Retina (tissue), 1 donor: ENCODE measurements around the gene ULK4.
A peak's percentile ranks its signal among the peaks of the same experiment; 100 is the strongest.

Experiments
- DNase-seq: peaks from one replicate; pipeline ENCODE4 v3.0.0-alpha.2; 2016

Gene ULK4

DNA sequence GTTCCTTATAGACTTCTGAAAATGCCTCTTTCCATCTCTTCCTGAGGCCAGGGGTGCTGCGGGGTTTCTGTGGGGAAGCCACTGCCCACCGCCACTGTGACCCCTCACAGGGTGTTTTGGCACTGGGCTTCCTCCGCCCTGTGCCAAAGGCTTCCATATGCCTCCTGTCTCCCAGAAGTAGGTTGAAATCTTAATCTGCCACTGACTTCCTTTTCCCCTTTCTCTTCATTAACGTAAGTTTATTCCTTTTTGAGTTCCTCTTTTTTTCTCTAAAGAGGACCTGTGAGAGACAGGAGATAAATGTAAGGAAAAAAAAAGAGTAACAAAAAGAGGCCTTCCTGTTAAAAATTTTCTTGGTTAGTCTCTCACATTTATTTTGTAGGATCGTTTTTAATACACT is 542.1 kb downstream of the ULK4 start:
- DNase-seq, result no peak

DNA sequence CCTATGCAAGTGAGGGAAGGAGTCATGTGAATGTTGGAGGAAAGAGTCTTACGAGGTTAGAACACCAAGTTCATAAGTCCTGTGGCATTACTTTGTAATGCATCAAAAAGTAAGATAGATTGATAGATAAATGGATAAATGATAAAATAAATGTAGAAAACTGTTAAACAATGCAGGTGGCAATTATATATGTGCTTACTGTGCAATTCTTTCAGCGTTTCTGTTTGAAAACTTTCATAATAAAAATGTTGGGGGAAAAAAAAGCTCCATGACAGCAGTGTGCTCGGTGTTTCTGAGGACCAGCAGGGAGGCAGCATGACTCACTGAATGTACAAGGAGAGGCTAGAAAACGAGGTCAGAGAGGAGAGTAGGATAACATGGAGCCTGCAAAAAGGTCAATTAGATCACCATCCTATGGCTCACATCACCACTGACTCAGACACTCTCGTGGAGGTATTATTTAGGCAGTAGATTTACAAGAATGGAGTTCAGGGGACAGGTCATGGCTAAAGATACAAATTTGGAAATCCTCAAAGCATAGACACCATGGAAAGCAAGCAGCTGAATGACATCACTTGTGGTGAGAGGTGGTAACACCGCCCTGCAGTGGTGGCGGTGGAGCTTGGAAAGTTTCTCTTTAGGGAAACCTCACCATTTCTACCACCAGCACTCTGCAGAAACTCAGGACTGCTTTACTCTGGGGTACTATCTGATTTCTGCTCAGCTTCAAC is 542.8 kb downstream of the ULK4 start:
- DNase-seq, result no peak

DNA sequence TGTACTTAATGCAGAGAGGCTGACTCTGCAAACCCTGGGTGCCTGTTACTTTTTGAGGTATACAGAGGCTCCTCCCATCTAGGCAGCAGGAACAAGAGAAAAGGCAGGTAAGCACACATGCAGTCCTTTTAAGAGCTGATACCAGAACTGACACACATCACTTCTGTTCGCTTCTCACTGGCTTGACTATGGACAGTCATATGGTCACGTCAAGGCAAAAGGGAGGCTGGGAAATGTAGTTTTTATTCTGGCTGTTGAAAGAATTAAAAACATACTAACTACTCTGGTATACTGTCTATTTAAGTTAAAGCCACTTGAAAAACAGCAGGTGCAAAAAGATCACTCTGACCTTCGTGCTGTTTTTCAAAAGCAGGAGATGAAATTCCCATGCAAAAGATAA is 544.3 kb downstream of the ULK4 start:
- no peak for DNase-seq

DNA sequence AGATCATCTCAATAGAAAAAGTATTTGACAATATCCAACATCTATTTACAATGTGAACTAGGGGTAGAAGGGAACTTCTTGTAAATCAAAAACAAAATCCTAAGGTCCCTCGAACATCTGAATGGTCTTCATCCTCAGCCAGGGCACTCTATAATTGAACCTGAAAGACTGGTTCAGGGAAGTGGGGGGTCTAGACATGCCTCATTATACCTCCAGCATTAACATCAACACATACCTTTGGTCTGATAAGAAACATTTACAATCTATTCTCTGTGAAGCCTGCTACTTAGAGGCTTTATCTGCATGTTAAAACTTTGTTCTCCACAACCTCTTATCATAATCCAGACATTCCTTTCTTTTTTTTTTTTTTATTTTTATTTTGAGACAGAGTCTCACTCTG is 550.8 kb downstream of the ULK4 start:
- no peak for DNase-seq

DNA sequence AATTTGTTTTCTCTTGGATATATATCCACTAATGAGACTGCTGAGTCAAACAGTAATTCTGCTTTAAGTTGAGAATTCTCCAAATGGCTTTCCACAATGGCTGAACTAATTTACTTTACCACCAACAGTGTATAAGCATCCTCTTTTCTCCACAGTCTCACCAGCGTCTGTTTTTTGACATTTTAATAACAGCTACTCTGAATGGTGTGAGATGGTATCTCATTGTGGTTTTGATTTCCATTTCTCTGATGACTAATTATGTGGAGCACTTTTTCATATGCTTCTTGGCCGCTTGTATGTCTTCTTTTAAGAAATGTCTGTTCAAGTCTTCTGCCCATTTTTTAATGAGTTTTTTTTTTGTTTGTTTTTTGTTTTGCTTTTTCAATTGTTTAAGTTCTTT is 556.4 kb downstream of the ULK4 start:
- no peak for DNase-seq

DNA sequence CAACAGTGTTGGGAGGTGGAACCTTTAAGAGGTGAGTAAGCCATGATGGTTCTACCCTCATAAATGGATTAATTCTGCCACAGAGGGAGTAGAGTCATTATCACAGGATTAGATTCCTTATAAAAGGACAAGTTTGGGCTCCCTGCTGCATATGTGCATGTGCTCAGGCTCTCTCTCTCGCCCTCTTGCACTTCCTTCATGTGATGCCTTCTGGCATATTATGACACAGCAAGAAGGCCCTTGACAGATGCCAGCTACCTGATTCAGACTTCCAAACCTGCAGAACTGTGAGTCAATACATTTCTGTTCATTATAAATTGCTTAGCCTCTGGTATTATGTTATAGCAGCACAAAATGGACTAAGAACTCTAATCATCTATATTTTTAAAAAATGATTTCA is 557.3 kb downstream of the ULK4 start:
- DNase-seq, result no peak

DNA sequence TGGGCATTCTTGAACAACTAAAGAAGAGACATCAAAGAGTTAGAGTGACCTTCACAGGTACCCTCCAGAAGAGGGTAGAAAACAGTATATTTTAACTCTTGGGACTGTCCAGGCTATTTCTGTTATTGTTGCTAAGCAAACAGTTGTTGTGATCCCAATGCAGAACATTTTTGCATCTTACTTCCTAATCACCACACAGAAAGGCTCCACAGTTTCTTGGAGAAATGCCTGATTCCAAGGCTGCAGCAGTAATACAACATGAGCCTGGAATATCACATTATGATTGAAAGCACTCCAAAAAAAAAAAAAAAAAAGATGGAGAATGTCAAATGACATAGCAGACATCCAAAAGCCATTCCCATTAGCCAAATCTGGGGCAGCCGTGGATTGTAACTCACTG is 567.0 kb downstream of the ULK4 start:
- DNase-seq, result no peak

DNA sequence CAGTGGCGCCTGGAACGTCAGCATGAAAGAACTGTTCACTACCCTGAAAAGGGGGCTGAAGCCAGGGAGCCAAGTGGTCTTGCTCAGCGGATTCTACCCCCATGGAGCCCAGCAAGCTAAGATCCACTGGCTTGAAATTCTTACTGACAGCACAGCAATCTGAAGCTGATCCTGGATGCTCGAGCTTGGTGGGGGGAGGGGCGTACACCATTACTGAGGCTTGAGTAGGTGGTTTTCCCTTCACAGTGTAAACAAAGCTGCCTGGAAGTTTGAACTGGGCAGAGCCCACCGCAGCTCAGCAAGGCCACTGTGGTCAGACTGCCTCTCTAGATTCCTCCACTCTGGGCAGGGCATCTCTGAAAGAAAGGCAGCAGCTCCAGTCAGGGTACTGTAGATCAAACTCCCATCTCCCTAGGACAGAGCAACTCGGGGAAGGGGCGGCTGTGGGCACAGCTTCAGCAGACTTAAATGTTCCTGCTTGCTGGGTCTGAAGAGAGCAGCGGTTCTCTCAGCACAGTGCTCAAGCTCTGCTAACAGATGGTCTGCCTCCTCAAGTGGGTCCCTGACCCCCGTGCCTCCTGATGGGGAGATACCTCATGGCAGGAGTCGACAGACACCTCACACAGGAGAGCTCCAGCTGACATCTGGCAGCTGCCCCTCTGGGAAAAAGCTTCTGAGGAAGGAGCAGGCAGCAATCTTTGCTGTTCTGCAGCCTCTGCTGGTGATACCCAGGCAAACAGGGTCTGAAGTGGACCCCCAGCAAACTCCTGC is 591.0 kb downstream of the ULK4 start:
- DNase-seq, result peak; percentile 70

DNA sequence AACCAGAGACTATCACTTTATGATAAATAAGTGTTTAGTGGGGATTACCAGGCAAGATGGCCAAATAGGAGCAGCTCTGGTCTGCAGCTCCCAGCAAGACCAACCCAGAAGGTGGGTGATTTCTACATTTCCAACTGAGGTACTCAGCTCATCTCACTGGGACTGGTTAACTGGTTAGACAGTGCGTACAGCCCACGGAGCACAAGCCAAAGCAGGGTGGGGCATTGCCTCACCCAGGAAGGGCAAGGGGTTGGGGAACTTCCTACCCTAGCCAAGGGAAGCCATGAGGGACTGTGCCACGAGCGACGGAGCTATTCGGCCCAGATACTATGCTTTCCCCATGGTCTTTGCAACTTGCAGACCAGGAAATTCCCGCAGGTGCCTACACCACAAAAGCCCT is 591.6 kb downstream of the ULK4 start:
- DNase-seq, result no peak

DNA sequence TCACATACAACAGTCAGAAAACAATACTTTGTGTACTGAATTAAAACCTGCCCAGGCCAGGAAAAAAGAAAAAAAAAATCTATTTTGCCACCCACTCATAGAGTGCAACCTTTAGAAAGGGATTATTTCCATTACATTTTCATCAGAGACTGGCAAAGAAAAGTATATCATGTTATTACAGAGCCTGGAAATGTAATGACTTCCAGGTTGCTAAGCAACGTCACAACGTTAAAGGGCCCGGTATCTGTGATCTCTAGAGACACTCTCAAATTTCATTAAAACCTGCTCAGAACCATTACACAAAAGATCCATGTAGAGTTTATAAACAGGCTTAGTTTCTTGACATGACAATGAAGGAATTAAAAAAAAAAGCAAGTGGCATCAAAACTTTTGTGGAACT is 592.1 kb downstream of the ULK4 start:
- no peak for DNase-seq

DNA sequence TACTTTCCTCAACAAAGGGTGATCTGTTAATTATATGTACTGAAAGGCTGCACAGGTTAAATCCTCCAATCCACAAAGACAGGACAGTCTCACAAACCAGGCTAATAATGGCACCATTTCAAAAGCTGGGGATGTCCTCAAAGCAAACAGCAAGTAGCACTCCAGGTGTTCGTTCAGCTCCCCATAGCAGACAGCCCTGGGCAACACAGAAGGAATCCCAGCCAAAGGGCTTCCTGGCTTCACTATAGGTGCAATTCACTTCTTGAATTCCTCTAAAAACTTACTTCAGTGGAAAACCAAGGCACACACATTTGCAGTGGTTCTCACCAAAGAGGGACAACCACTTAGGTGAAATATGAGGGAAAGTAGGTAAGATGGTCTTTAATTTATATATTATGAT is 595.9 kb downstream of the ULK4 start:
- no peak for DNase-seq

DNA sequence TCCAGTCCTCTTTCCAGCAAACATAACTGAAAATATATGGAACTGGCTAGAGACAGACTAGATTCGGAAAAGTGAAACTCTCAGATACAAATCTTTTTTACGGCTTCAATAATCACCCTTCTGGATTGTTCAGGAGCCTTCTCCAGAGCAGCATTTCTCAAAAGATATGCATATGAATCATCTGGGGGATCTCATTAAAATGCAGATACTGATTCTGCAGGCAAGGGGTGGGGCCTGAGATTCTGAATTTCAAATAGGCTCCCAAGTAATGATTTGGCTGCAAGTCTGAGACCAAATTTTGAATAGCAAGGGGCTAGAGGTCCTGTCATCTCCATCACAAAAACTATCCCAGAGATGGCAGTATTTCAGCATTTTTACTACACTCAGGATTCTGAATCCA is 597.2 kb downstream of the ULK4 start:
- DNase-seq, result no peak

DNA sequence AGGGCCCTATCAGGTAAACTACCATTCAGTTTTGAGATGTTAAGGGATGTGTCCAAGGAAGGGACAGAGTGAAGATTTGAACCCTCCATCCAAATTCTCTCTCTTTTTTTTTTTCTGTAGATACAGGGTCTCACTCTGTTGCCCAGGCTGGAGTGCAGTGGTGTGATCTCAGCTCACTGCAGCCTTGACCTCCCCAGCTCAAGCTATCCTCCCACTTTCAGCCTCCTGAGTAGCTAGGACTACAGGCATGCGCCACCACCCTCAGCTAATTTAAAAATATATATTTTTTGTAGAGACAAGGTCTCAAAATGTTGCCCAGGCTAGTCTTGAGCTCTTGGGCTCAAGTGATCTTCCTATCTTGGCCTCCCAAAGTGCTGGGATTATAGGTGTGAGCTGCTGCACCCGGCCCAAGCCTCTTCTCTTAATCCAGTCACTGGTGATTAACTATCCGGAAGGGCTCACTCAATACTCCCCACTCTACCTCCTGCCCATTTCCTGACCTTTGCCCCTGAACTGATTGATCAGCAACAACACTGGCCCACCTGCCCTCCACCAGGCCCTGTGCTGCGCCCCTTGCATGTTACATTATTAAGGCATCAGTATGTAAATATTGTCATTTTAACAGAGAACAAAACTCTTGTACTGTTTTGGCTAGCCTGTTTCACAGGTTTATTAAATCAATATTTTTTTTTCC is 597.9 kb downstream of the ULK4 start:
- DNase-seq, result peak; percentile 27

DNA sequence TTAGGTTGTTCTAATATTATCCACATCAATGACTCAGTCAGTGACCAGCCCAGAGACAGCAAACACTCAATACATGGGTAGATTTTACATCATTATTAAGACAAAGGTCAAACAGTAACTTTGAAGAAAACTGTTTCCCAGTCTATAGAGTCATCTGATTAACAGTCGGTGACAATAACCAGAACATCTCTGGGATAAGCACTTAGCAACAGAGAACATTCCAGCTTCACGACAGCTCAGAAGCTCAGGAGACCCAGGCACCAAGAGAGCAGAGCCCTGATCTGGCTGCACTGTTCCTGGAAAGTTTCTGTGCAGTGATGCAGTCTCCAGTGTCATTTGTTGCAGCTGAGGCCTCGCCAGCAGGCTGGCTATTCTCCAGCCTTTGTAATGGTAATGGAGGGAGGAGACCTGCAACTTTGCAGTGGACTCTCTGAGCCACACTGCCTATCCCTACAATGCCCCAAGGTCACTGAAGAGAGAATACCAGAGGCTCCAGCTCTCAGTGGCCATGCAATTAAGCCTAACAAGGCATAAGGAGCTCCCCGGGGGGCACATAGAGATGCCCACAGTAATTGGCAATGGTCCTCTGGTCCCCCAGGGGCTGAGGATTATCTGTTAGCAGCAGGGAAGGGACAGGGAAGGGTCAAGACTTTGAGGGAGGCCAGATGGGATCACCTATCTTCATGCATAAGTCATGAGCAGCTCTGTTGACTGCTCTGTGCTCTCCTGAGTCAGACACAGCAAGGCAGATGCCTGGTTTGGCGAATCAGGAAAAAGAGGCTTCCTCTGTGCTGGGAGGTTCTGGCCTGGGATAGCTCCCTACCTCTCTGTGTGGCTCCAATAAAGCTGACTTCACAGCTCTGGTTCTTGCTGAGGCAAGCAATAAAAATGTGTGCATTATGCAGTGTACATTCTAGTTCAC is 599.0 kb downstream of the ULK4 start:
- peak; percentile 75 for DNase-seq

DNA sequence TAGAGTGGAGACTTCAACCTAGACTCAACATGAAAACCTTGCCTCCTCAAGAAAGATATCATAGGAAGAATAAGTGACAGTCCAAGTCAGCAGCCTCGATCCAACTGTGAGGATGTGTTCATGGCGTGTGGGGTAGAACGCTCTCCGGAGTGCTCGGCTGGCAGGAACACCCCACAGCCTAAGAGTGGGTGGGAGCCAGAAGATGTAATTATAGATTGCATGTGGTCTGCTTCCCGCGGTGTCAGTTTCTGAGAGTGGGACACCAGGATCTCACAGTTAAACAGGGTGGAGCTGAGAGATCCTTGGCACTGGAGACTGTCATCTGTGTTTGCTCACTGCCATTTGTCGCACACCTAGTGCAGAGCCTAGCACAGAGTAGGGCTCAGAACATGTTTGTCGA is 604.6 kb downstream of the ULK4 start:
- DNase-seq, result no peak

DNA sequence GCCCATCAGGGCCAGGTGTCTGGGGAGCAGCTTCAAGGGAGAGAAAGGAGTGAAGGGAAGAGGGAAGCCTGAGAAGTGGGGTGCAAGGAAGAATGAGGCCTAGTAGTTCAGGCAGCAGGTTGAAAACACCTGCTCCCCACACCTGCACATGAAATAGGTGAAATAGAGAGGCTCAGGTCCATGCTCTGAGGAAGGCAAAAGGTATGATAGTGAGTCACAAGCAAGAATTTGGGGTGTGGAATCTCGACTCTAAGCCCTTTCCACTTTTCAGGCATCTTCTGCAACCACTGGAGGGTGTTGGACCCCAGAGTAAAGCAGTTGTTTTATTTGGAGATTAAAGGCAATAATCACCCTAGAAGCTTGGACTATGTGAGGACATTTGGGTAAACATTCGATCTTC is 605.1 kb downstream of the ULK4 start:
- no peak for DNase-seq

DNA sequence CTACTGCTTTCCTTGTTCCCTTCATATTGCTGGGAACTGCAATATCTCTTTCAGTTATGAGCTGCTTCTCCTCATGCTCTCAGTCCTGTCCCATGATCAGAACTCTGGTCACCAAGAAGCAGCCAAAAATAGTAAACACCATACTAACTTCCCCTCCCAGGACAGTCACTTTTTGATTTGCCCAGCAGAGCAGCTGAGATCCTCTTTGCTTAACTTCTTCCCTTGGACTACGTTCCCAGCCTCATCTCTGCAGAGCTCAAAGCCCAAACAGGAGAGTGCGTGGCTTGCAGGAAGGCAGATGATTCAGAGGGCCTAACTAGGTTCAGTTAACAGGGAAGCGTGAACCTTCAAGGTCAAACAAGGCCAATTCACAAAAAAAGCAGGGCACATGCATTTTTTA is 609.4 kb downstream of the ULK4 start:
- no peak for DNase-seq

DNA sequence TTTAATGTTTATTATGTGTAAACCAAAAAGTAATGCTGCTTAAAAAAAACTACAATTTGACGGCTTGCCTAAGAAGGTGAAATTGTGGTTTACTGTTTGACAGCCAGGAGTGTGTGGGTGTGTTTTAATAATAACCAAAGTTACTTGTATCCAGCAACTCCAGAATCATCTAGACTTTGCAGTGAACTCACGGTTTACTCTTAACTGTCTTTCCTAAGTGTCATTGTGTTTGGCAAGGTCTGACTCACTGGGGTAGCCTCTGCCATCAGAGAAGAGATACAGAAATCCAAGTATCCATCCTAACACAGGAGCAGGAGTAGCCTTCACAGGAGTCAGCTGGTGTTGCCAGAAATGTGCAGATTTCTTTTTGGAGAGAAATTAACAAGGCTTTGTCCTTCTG is 611.5 kb downstream of the ULK4 start:
- DNase-seq, result no peak

DNA sequence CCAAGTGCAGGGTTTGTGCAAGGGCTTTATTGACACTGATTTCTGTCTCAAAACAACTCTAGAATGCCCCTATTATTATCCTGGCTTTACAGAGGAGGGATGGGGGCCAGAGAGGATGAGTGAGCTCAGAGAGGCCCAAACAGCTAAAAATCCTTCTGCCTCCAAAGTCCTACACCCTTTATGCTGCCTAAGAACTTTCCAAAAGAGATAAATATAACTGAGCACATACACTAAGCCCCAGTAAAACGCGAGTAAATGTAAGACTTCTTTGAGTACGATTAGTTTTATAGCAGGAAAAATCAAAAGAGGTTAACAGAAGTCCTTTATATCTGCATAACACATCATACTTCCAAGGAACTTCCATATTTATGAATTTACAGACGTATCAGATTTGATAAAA is 613.5 kb downstream of the ULK4 start:
- no peak for DNase-seq

DNA sequence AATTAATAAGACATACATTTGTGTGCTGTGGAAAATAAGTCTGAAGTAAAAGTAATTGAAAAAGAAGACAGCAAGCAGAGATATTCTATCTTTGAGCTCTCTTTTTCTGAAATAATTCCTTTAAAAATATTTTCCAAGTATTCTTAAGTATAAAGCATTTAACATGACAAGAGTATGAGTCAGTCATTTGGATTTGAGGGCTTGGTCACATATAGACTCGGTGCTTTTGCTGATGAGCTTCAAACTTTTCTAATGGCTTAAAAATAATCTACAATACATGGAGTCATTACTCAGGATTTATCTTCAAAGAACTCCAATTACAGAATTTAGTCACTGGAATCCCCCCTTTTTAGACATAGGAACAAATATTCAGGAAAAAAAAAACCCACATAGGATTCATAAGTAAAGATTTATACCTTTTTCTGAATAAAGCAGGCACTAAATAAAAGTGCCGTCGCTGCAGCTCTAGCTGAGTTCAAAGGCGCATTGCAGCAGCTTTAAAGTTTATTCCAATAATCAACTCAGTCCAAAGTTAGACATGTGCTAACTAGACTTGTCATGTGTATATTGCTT is 615.1 kb downstream of the ULK4 start:
- no peak for DNase-seq

DNA sequence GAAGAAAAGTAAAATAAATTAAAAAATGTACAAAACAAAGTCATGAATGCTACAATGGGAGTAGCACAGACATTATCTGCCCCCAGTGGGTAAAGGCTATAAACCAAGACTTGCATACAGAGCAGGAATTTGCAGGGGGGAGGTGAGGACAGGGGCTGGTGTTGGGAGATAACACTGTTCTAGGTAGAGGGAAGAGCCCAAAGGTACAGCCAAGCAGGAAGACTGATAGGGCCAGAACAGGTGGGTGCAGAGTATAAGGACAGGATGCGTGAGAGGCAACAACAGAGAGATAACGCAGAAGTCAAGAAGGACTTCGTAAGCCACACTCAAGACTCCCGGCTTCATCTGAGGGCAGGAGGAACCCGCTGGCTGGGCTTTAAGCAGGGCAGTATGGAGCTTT is 616.1 kb downstream of the ULK4 start:
- no peak for DNase-seq

DNA sequence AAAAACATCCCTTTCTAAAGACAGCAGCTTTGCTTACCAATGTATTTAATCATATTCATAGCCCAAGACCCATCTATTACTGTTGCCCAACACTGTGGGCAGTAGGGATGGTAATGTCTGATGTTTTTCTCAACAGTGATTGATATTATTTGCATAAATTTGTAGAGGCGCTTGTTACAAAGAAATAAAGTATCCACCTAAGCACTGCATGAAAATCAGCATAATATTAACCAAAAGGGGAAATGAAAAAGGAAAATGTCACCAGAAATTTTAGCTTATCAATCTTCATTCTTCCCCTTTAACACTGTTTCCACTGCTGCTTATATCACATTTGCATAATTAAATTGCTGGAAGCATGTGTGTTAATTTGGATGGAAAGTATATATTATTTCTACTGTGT is 622.1 kb downstream of the ULK4 start:
- DNase-seq, result no peak

DNA sequence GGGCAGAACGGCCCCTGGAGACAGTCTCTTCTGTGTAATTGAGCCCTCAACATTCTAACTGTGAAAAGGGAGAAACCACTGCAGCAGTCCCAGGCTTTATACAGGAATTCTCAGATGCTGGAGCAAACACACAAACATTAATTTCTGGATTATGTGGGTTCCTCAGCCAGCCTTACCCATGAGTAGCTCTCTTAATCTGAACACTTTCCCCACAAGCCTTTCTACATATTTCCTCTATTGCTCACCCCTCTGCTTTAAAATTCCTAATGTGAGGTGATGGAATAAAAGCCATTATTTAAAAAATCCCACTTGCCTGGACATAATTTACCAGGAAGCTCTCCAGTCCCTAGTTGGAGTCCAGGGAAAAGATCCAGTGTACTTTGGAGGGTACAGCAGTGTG is 623.6 kb downstream of the ULK4 start:
- no peak for DNase-seq
